Kidney (tissue), 14 donors: ENCODE results near the gene CDRT4. TPM values are rescaled to one million over a fixed set of nuclear protein-coding genes. Genes with fewer than 3 reads are reported as not detected.

Experiments used
- DNase-seq, 5 donors: peaks; one replicate each; pipeline ENCODE4 v3.0.0-alpha.2; 2013 to 2020
- FAIRE-seq: peaks from 2 replicates; lab custom pipeline; 2012; peaks lifted over from hg19 to GRCh38; lab: Jason Lieb, UNC
- H3K27ac ChIP-seq, 2 donors: one replicate each; pipeline ENCODE4 v1.7.0; 2013; ENCODE audit warnings: low read depth in 2 of 2, low read length in 2 of 2, inconsistent platforms in 1 of 2
- H3K27me3 ChIP-seq: one replicate; pipeline ENCODE4 v1.7.1; 2013; ENCODE audit warnings: low read length, inconsistent platforms; ENCODE audit not compliant: control insufficient read depth, insufficient read depth
- H3K36me3 ChIP-seq, 3 donors: one replicate each; pipeline versions ENCODE4 v1.7.0 to v1.7.1; 2013; ENCODE audit warnings: low read length in 3 of 3, control low read depth in 1 of 3, inconsistent platforms in 1 of 3; ENCODE audit not compliant: insufficient read depth in 3 of 3, control insufficient read depth in 2 of 3
- H3K4me1 ChIP-seq, 3 donors: one replicate each; pipeline versions ENCODE4 v1.7.0 to v1.7.1; 2013; ENCODE audit warnings: low read length in 3 of 3, inconsistent platforms in 1 of 3, low read depth in 1 of 3; ENCODE audit not compliant: control insufficient read depth in 2 of 3, insufficient read depth in 2 of 3
- H3K4me3 ChIP-seq, 3 donors: one replicate each; pipeline versions ENCODE4 v1.7.0 to v1.8.1; 2013; ENCODE audit warnings: low read length in 3 of 3, control low read depth in 1 of 3, inconsistent platforms in 1 of 3
- H3K9ac ChIP-seq, 3 donors: one replicate each; pipeline versions ENCODE4 v1.7.0 to v1.7.1; 2013; ENCODE audit warnings: low read length in 3 of 3, control low read depth in 1 of 3, inconsistent platforms in 1 of 3
- H3K9me3 ChIP-seq, 3 donors: one replicate each; pipeline versions ENCODE4 v1.7.0 to v1.7.1; 2013; ENCODE audit warnings: low read length in 3 of 3, control low read depth in 1 of 3, inconsistent platforms in 1 of 3; ENCODE audit not compliant: control insufficient read depth in 2 of 3, insufficient read depth in 1 of 3
- CTCF ChIP-seq: IDR thresholded peaks from 3 replicates; pipeline ENCODE4 v1.5.1; 2012; ENCODE audit warnings: mild to moderate bottlenecking, moderate library complexity, borderline replicate concordance; ENCODE audit not compliant: insufficient read depth; ENCODE audit errors: extremely low read depth
- intact Hi-C: fragments of 100-400 bp; cut with DNase I; formaldehyde crosslinking; loops from one replicate; pipeline ENCODE4 v1.11.1; 2022
- polyA plus RNA-seq: library from polyadenylated mRNA; stranded (reverse); fragments of 350-450 nt; fragmentation: Illumina TruSeq; extraction: RNeasy Lipid Tissue Mini Kit (QIAGEN cat#74804); gene quantifications from one replicate; pipeline ENCODE4 v1.2.3, GENCODE V29; 2014; ENCODE audit warnings: low read depth, low replicate concordance; ENCODE audit not compliant: insufficient read depth
- total RNA-seq: library from RNA; stranded (reverse); fragmentation: NEBNext Ultra II Directional; extraction: Animal tissue kit (Norgen Biotek cat#: 25700); gene quantifications from one replicate; pipeline ENCODE4 v1.2.1, GENCODE V29; 2021
- donor health status: control.
- donor health status: control.
- donor health status: control.
- donor health status: control.
- donor health status: control.
- donor health status: DM: yes; HTN: yes; CAD: no.
- donor health status: Normal renal cell carcinoma (clear cell type).

Gene CDRT4
- total and polyA plus RNA-seq, 2 donors from 2014 or later, result 4.6 to 8.0 TPM

DNA sequence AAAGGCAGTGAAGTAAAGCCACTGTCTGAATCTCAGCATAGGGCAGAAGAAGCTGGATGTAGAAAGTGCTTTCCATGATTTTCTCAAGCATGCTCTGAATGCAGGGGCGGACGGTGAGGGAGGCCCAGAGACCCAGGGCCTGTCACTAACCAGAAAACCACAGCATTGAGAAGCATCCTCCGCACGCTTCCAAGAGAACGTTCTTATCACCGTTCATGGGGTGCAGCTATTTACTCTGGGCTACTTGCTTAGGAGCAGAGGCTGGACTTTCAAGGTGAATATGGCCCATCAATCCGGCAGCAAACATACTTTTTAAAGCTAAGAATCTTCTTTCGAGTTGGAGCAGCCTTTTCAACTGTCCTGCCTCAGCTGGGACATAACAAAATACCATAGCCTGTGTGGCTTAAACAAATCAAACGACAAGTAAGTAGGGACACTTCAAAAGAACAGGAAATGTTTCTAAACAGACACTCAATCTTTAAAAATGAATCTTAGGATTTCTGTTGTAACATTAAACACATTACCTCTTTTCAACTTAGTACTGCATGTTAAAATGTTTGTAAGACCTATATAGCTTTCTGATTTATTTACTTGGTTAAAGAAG is 46.5 kb upstream of the CDRT4 start:
- Histone ChIP-seq H3K36me3 (peaks cover 0 to 3% (median 2%) of the 10 kb centered on the region in 3 donors), H3K27ac (no peak overlapping the region), H3K27me3 (no peaks in the 10 kb centered on the region), H3K9ac (no peak overlapping the region), H3K9me3 (no peaks in the 10 kb centered on the region), H3K4me3 (no peak overlapping the region), H3K4me1 (no peaks in the 10 kb centered on the region)
- FAIRE-seq (no peak), DNase-seq (peak in 1 of 5 donors; percentile 19)
- intact Hi-C loops, result no loop called here
- no peak for TF ChIP-seq CTCF

- H3K4me3 ChIP-seq, result no peak overlapping the region
- TF ChIP-seq CTCF, result no peak
- no peak overlapping the region for H3K9ac ChIP-seq
- peak overlapping the region in 1 of 2 donors; percentile 59 for H3K27ac ChIP-seq
- no peaks in the 10 kb centered on the region for H3K9me3 ChIP-seq
- intact Hi-C loops, result no loop called here
- DNase-seq (no peak), FAIRE-seq (no peak)
- H3K27me3 ChIP-seq, result no peaks in the 10 kb centered on the region
- H3K36me3 ChIP-seq, result peaks cover 0 to 3% (median 2%) of the 10 kb centered on the region in 3 donors
- H3K4me1 ChIP-seq, result no peaks in the 10 kb centered on the region
Observed at GRCh38 chr17:15513058-15513791, 45.8 kb upstream of the CDRT4 start.

DNA sequence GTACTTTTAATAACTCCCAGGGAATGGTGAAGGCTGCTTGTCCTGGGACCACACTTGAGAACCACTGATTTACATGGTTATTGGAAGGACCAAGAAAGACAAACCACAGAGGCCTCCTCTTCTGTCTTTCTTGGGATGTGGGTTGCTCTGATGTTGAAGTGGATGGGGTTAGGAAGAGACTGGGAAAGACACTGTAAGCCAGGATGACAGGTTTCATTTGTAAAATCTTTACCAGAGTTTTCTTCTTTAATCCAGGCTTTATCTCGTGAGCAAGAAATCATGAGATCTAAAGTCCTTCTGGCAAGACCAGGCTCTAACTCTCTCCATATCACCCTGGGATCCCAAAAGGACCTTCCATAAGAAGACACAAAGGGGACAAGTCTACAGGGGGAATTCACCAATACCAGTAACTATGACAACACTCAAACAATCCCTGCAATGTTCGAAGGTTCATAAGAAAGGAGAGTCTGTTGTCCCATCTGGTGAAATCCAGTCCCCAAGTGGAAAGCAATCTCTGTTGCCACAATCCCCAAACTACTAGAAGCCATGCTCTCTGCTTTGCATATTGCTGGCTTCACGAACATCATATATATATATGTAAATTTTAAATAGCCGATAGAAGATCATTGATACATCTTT is 44.8 kb upstream of the CDRT4 start:
- Histone ChIP-seq H3K4me3 (no peak overlapping the region), H3K9me3 (no peaks in the 10 kb centered on the region), H3K27ac (no peak overlapping the region), H3K4me1 (no peaks in the 10 kb centered on the region), H3K9ac (no peak overlapping the region), H3K27me3 (no peaks in the 10 kb centered on the region), H3K36me3 (peaks cover 0 to 3% (median 0%) of the 10 kb centered on the region in 3 donors)
- intact Hi-C loops, result no loop called here
- TF ChIP-seq CTCF, result no peak
- FAIRE-seq (no peak), DNase-seq (no peak)
